Skin of body (tissue), 2 donors: Measurements from ENCODE around the gene GALNTL6. TPM values are rescaled to one million over a fixed set of nuclear protein-coding genes. Genes with fewer than 3 reads are reported as not detected.

Source experiments
- DNase-seq: peaks from one replicate; lab custom pipeline; 2025; lab: John Stamatoyannopoulos, UW
- total RNA-seq: library from RNA; depleted of rRNA; stranded (reverse); fragments of >200 nt; gene quantifications from one replicate; pipeline ENCODE4 v1.2.3, GENCODE V29; 2014

The GALNTL6 gene
- total RNA-seq, 1 donor from 2014 or later: 0.99 TPM

DNA sequence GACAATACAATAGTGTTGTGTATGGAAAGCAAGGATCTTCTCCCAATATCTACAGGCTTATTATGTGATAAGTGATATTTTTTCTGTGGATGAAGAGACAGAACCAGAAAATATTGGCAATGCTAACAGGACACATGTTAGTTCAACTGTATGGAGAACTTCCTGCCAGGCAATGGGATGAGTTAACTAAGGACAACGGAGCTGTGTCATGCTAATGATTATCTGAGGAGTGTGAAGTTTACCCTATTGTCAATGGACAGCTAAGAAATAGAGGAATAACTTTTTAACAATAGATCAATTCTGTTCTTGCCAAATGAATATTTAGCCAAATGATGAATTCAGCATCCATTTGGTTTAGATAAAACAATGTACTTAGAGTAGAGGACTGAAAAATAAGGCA is 180.0 kb downstream of the GALNTL6 start:
- no peak for DNase-seq

DNA sequence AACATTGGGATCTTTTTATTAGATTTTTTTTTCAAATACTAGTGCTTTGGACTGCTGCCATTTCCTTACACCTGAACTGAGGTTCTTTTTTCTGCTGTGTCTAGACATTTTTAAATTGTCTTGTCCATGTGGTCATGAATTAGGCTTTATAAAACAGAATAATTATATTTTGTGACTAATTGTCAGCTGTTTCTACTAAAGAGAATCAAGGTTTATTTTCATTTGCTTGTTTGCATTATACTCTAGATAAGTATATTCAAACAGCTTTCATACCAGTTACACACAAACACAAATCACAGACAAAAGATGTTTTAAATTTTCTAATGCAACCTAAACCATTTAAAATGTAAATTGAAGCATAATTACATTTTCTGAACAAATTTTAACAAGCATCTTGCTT is 194.7 kb downstream of the GALNTL6 start:
- DNase-seq: no peak

DNA sequence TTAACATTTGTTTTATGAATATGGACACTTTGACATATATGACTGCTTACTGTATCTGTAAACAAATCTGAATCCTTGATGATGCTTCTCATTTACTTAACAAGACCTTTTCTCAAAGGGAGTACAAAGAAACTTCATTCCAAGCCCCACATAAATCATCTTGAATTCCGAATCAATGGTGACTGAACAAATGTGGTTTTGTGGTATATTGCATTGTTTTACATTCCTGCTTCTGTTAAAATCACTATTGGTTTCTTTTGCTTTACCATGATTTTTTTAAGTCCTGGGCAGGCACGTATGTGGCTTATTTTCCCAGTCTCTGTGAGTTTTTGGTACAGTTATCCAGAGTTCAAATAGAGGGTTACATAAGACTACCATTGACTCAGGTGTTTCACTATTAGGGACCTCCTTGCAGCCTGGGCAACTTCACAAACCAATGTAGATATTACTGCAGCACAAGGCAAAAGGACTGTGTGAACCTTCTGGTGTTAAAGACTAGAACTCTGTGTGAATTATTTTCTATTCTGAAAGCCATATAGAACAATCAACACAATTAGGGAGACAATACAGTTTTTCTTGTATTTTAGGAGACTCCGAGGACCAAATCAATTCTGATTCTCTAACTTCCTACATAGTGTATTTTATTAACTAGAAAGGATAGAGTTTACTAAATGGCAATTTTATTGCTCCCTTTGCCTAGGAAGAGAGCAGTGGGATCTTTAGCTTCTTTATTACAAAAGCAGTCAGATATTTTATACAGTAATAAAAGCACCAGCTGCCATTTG is 196.4 kb downstream of the GALNTL6 start:
- no peak for DNase-seq

DNA sequence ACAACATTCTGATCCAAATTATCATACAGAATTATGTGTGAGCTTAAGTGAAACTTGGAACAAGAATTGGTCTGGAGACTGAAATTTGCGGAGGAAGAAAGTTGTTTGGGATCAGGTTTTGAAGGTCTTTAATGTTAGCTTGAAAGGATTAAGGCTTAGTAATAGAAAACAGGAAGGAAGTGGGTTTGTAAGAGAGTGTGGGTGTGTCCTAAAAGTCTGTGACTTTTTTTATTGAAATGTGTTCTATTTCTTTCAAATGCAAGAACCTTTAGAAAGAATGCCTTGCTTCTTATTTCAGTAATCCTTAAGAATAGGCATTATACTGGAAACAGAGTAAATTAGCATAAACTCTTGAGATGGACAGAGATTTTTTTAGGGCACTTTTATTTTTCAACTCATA is 198.0 kb downstream of the GALNTL6 start:
- no peak for DNase-seq

DNA sequence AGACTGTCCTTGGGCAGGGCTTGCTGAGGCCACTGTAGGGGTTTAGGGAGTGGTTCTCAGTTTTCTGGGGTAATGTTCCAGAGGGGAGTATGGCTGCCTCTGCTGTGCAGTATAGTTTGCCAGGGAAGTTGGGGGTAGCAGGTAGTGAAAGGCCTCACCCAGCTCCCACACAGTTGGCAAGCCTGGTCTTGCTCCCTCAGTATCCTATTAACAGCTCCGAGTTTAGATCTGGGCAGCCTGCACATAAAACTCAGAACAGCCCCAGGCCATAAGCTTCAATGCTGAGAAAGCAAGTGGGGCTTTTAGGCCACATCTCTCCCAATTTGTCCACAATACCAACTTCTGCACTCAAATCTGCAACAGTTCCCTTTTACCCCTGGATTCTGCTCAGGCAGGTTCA is 205.2 kb downstream of the GALNTL6 start:
- no peak for DNase-seq

DNA sequence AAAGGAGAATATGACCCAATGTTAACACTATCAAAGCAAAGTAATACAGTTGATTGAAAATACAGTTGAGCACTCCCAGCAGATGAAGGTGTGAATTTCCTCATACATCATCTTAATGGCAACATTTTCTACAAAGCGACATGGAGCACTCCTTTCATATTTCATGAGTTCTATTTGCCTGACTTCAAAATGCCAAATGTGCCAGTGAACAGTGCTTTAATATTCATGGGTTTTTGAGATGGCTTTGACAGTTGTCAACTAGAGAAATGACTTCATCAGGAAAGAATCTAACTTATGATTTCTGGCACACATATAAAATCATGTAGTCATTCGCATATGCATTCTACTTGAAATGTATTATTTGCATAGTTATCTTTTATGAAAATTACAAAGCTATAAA is 222.4 kb downstream of the GALNTL6 start:
- no peak for DNase-seq

DNA sequence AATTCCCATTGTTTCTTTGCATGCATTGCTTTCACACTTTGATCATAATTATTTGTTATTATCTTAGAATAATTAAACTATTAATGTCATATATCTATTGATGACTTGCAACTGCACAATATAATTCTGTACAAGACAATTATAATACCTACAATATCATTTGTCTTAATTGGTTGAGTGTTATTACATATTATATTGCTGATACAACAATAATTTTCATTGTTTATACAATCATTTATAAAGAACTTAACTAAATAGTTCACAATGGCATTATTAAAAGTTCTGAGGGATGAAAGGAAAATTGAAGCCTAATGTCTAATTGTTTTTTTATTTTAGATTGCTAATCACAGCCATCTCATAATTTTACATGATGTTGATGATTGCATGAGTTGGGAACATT is 227.6 kb downstream of the GALNTL6 start:
- DNase-seq: no peak

DNA sequence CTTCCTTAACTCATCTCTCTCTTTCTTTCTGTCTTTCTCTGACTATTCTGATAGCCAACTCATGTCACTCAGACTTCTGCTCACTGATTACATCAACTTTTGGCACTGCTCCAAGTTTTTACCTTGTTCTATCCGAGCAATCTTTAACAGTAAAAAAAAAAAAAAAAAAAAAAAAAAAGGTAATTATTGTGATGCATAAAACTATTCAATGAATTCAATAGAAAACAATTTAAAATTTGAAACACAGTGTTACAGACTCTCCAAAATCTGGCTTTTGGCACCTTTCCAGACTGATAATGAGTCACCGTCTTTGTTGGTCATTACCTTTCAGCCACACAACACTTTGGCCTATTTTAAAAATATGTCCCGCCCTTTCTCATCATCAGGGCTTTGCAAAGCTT is 229.5 kb downstream of the GALNTL6 start:
- DNase-seq: no peak

DNA sequence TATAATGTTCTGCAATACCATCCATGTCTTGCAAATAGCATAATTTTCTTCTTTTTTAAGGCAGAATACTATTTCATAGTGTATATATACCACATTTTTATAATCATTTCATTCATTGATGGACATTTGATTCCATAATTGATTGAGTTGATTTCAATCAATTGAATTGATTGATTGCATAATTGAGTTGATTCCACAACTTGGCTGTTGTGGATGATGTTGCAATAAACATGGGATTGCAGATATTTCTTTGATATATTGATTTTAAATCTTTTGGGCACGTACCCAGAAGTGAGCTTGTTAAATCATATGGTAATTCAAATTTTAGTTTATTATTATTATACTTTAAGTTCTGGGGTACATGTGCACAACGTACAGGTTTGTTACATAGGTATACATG is 232.8 kb downstream of the GALNTL6 start:
- DNase-seq: no peak

DNA sequence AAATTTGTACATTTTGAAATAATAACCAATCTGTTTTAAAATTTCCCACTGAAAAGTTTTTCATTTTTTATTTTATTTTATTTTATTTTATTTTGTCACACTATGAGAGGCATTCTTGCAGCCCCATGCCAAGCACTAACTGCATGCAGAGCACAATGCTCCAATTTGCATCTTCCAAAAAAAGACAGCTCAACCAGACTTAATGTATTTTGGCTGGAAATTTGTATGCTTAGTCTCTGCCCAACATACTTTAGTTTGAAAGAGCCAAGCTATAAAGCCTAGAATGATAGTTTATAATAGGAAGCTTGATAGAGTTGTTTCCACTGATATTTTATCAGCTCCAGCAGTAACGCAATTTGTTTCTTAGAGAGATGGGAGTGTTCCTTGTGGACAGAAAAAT is 235.5 kb downstream of the GALNTL6 start:
- DNase-seq: no peak

DNA sequence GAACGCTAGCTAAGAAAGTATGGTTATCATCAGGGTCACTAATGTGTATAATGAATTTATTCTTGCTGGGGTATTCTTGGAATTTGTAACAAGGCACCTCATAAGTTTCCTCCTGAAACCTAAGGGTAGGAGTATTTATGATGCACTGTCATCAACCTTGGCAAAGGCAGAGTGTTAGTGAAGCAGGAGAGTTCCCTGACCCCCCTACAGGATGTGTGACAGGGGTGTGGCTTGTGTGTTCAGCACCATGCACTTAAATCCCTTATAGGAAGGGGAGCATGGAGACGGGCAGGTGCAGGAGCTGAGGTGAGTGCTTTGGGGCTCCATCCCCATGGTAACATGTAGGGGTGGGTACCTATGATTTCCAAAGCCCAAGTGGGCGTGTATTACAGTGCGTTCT is 237.7 kb downstream of the GALNTL6 start:
- DNase-seq: no peak

DNA sequence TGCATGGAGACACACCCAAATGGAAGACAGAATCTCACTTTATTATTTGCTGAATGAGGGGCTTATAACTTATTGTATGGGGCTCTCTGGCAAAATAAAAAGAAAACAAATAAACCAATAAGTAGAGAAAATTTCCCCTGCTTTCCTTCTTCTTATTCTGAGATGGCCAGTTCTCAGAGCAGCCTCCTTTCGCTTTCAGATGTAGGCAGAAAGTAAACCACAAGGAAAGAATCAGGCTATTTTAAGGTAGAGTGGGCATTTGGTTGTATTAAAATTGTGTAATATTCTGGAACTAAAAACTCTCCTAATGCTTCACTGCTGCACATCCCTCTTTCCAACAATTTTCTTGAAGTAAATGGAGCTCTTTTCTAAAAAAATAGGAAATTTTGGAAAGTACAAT is 241.8 kb downstream of the GALNTL6 start:
- no peak for DNase-seq

DNA sequence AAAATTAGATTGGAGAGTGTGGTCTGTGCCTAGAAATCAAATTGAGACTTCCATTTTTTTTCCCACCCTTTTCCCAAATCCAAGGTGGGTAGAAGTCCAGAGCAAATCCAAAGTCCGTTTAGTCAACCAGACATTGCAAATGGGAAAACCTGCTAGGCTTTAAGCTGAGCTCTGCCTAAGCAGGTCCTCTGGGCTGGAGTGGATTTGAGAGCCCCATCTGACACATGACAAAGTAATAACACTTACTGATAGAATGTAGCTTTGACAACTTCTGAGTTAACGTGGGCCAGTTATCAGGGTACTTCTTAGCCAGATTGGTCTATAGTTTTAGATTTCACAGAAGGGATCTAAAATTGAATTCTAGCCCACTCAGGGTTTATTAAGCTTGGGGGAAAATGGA is 242.3 kb downstream of the GALNTL6 start:
- no peak for DNase-seq

DNA sequence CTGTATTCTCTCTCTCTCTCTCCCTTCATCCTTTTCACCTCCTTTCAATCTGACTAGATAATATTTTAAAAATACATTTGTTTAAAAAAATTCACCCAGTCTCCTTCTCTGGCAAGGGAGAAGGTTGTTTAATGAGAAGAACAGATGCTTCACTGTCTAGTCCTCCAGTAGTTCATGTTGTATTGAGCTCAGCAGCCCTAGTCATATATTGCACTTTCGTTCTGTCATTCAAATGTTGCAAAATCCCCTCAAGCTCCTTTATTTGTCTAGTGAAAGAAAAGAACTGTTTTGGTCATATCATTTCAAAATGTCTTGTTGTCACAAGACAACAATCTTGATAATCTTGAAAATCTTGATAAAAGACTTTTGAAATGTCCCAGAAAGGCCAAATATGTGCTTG is 248.0 kb downstream of the GALNTL6 start:
- no peak for DNase-seq

DNA sequence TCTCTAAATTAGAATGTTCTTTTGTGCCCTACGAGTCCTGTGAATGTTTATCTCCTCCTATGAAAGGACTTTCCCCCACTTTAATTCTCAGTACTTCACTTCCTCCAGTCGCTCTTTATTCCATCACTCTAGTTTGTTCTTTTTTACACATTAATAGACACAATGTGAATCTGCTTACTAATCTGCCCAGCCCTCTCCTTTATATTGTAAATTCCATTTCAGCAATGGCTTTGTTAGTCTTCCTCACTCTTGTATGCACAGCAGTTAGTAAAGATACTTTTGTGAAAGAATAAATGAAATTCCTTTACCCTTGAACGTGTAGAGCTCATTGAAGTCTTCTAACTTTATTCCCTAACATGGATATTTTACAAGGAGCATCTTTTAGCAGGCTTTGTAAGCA is 255.3 kb downstream of the GALNTL6 start:
- DNase-seq: no peak

DNA sequence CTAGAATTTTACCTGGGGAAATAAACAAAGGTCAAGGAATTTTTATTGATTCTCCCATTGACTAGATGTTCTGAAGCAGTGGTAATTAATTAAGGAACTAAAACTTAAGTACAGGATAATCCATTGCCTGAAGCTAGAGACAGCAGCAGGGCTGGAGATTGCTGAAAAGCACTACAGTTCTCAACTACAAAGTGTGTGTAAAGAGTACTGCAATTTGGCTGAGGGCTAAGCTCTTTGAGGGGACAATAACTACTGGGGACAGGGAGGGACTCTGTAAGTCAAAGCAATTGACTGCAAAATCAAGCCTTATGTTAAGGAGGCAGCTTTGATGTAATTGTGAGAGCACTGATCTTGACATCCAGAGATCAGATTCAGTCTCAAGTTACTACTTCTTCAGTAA is 260.4 kb downstream of the GALNTL6 start:
- no peak for DNase-seq

DNA sequence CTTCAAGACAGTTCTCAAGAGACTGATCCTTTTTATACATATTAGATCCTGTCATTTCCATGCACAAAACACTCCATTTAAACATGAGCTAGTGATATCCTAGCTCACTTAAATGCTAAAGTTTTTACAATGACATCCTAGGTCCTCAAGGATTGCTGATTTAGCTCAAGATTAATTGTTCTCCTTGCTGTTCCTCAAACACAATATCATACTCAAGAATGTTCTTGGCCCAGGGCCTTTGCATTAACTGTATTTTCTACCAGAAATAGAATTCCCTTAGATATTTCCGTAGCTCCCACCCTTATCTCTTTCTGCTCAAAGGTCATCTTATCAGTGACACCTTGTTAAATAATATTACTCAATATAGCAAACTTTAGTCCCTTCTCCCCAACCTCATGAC is 270.1 kb downstream of the GALNTL6 start:
- DNase-seq: no peak

DNA sequence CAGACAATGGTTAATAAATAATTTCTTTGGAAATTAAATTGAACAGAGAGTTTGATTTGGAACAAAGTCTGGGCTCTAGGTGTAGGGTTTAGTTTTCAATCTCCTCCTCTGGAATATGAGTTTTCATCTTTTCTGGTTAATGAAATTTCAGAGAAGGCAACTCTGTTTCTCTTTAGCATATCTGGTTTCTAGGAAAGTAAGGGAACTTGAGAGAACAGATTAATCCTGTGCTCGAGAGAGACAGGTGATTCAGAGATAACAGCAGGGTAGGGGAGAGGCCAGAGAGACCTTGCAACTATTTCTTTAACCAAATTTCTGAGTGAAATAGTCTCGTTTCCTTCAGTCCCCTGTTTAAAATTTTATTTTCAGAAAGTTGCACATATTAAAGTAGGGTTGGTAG is 275.4 kb downstream of the GALNTL6 start:
- DNase-seq: no peak

DNA sequence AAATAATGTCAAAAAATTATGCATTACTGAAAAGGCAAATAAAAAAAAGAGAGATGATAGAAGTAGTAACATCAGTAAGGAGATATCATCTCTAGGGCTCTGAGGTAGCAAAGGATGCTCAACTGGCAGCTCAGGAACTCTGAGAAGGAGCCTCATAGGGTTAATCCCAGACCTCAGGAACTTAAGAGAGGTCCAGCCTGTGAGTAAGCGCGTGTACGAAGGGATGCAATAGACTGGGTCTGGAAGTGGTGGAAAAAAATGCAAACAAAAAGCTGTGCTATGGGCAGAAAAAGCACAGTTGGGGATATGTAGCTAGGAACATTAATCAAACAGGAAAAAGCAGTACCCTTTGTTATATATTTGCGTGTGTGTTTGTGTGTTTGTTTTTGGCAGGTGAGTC is 282.0 kb downstream of the GALNTL6 start:
- DNase-seq: no peak

DNA sequence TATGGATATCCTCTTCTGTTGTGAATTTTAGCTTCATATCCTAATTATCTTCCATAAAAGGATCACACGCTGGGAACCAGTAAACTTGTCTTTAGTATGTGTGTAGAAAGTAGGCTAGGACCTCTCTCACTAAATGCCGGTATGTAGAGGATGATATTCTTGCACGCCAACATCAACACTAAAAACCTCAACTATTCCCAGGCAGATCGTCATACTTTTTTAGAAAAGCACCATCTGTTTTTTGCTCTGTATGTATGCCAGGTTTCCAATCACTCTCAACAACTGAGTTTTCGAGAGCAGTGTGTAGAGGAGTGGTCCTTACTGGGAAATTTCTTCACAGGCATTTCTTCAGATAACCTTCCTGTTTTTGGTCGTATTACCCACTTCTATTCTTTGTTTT is 283.6 kb downstream of the GALNTL6 start:
- no peak for DNase-seq

DNA sequence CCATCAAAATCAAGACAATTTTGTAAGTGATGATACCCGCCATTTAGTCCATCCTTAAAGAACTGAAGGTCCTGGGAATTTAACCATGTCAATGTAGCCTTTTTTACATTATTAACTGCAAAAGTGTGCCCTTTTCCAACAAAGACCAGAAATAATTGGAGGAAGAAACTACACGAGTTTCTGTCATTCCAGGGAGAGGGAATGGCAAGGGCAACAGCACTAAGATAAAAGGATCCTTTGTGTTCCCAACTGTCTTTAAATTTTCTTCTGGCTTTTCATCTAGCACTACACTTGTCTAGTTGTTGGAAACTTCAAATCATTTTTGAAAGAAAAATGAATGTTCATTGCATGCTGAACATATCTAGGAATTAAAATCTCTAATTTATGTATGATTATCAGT is 286.2 kb downstream of the GALNTL6 start:
- DNase-seq: no peak

DNA sequence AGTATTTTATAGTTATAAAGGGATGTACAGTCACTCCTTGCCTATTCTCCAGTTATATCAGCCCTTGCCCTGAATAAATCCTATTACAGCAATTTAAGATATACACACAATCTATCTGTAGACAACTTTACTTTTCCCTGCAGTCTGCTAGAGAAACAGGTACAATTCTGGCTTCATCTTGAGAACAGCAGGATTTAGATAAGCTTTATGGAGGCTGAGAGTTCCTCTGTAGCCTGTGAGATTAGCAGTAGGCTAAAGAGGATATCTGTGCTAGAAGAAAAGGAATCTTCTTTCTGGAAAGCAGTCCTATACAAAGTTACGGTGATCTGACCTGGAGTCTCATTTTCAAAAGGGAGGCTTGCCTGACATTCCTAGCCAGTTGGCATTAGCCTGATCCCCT is 290.3 kb downstream of the GALNTL6 start:
- DNase-seq: no peak

DNA sequence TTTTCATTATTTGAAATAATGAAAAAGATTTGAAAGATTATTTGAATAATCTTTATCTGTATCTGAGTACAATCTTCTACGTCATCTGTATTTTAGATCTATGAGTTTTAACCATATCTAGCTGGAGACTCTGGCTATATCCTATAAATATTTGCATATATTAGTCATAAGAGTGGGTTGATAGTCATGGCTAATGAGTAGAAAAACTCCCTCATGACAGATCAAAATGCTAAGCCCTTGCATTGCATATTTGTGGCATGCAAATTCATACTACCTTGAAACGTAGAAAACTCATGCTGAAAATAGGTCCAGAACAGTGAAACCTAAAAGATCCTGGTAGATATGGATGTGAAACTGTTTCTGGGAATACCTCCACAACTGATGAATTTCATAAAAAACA is 291.3 kb downstream of the GALNTL6 start:
- no peak for DNase-seq

DNA sequence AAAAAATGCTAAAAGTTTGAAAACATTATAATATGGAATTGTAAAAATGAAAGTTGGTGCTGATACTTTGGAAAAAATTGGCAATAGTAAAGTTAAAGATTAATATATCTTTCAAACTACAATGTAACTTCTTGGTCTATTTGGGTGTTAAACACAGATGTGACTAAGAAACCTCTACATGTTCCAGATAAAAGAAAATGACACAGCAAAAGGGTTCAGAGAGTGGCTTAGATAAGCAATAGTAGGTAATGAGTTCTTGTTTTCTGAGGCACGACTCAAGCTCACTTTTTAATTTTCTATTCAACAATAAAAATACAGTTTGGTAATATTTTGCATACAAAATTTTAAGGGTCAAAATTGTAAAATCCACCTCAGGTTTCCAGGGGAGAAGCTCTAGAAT is 292.7 kb downstream of the GALNTL6 start:
- no peak for DNase-seq
